Upper lobe of left lung (tissue), 6 donors: Measurements from ENCODE around the gene INPP5D. TPM values are rescaled to one million over a fixed set of nuclear protein-coding genes. Genes with fewer than 3 reads are reported as not detected.

ENCODE experiments used
- ATAC-seq, 2 donors: fragments of 200-7000 bp; cut with Tn5 transposase; one replicate each; pipeline ENCODE4 v1.9.1; 2022; ENCODE audit warnings: mild to moderate bottlenecking in 2 of 2, moderate library complexity in 2 of 2; ENCODE audit not compliant: low FRiP score in 2 of 2
- DNase-seq, 2 donors: peaks; one replicate each; pipeline ENCODE4 v3.0.0-alpha.2; 2019 to 2020
- H3K27ac ChIP-seq, 4 donors: fragments of 200-600 bp; sonication (generic); one replicate each; pipeline ENCODE4 v1.5.1; 2016 to 2019
- H3K27me3 ChIP-seq, 4 donors: fragments of 200-600 bp; sonication (generic); one replicate each; pipeline ENCODE4 v1.5.1; 2017 to 2019
- H3K36me3 ChIP-seq, 4 donors: fragments of 200-600 bp; sonication (generic); one replicate each; pipeline ENCODE4 v1.5.1; 2016 to 2019
- H3K4me1 ChIP-seq, 4 donors: fragments of 200-600 bp; sonication (generic); one replicate each; pipeline ENCODE4 v1.5.1; 2018 to 2019
- H3K4me3 ChIP-seq, 4 donors: fragments of 200-600 bp; sonication (generic); one replicate each; pipeline ENCODE4 v1.5.1; 2017 to 2019; ENCODE audit warnings: mild to moderate bottlenecking in 2 of 4, moderate library complexity in 1 of 4
- H3K9me3 ChIP-seq, 4 donors: fragments of 200-600 bp; sonication (generic); one replicate each; pipeline ENCODE4 v1.5.1; 2018 to 2019
- EP300 ChIP-seq, 4 donors: sonication (generic); formaldehyde crosslinking; IDR thresholded peaks; one replicate each; pipeline ENCODE4 v1.5.1; 2017; ENCODE audit warnings: antibody characterized with exemption in 4 of 4, control low read depth in 2 of 4
- POLR2A ChIP-seq, 4 donors: fragments of 450-650 bp; IDR thresholded peaks; one replicate each; pipeline ENCODE4 v1.5.1; 2016 to 2017; ENCODE audit warnings: antibody characterized with exemption in 4 of 4, mild to moderate bottlenecking in 2 of 4
- POLR2AphosphoS5 ChIP-seq, 2 donors: sonication (generic); formaldehyde crosslinking; IDR thresholded peaks; one replicate each; pipeline ENCODE4 v1.5.1; 2017; ENCODE audit warnings: antibody characterized with exemption in 2 of 2
- whole genome bisulfite sequencing, 2 donors: methylation state at CpG; one replicate each; pipeline ENCODE4 v1.1.5; 2017 to 2018; 5-methylcytosine and 5-hydroxymethylcytosine counted together
- total RNA-seq, 6 donors: library from RNA; depleted of rRNA in 4 of 6; stranded (reverse); fragments of >200 nt in 4 of 6; gene quantifications; one replicate each; pipeline versions ENCODE4 v1.1.0 to v1.2.1, GENCODE V29; 2016 to 2021
- TF ChIP-seq, protein P1 (sequence below), 6 experiments: fragments of 450-650 bp in 4 of 6; fragments of 200-600 bp in 2 of 6; sonication (generic) in 2 of 6; IDR thresholded peaks; one replicate each; pipeline ENCODE4 v1.5.1; 2016 to 2019; ENCODE audit warnings: antibody characterized with exemption in 6 of 6
- donor health status: DM: no; HTN: no; CAD: no; lungs with moderate emphysema.
- donor health status: DM: no; HTN: yes; CAD: no; lungs with severe emphysema.

The INPP5D gene
- total RNA-seq, 6 donors from 2014 or later, result 17.6 to 243 (median 31.7) TPM

- H3K27ac ChIP-seq, result no peak overlapping the region
- no peak overlapping the region for H3K4me3 ChIP-seq
- ATAC-seq (no peak), DNase-seq (no peak)
- no peaks in the 10 kb centered on the region for H3K27me3 ChIP-seq
- no peaks in the 10 kb centered on the region for H3K4me1 ChIP-seq
- no peaks in the 10 kb centered on the region for H3K9me3 ChIP-seq
- TF ChIP-seq POLR2AphosphoS5 (IDR thresholded peaks at IDR 0.05), result no peak
- TF ChIP-seq, protein P1, sequence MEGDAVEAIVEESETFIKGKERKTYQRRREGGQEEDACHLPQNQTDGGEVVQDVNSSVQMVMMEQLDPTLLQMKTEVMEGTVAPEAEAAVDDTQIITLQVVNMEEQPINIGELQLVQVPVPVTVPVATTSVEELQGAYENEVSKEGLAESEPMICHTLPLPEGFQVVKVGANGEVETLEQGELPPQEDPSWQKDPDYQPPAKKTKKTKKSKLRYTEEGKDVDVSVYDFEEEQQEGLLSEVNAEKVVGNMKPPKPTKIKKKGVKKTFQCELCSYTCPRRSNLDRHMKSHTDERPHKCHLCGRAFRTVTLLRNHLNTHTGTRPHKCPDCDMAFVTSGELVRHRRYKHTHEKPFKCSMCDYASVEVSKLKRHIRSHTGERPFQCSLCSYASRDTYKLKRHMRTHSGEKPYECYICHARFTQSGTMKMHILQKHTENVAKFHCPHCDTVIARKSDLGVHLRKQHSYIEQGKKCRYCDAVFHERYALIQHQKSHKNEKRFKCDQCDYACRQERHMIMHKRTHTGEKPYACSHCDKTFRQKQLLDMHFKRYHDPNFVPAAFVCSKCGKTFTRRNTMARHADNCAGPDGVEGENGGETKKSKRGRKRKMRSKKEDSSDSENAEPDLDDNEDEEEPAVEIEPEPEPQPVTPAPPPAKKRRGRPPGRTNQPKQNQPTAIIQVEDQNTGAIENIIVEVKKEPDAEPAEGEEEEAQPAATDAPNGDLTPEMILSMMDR (IDR thresholded peaks at IDR 0.05), result no peak
- TF ChIP-seq POLR2A (IDR thresholded peaks at IDR 0.05), result no peak
- no peak for TF ChIP-seq EP300 (IDR thresholded peaks at IDR 0.05)
- WGBS, 2 donors, result 89 to 90% methylated on average over 7 of the region's 7 CpGs
- H3K36me3 ChIP-seq, result no peaks in the 10 kb centered on the region
These were observed 55.0 kb downstream of the INPP5D start for GRCh38 chr2:233115121-233115520.

DNA sequence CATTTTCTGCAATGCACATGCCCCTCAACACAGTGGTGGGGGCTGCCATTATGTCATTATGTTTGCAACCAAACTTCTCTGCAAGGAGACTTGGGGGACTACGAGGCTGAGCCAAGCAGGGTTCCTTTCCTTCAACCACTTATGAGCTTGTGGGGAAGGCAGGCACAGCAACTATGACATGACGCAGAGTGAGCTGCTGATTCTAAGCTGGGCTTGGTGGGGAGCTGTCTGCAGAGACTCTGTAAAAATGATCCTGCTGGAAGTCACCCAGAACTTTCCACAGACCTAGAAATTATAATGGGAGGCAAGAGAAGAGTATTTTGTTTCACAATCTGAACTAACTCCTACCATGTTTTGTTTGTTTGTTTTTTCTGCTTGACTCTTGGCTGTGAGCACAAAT, 55.6 kb downstream of the INPP5D start:
- Histone ChIP-seq H3K36me3 (no peaks in the 10 kb centered on the region), H3K4me1 (no peaks in the 10 kb centered on the region), H3K27me3 (no peaks in the 10 kb centered on the region), H3K4me3 (no peak overlapping the region), H3K9me3 (no peaks in the 10 kb centered on the region), H3K27ac (no peak overlapping the region)
- no peak for ATAC-seq
- WGBS, 2 donors, result 74% methylated on average over 2 of the region's 2 CpGs; no CpG with 5 or more reads in 1 of the 2 donors
- TF ChIP-seq EP300 (IDR thresholded peaks at IDR 0.05) (no peak), POLR2AphosphoS5 (IDR thresholded peaks at IDR 0.05) (no peak), POLR2A (IDR thresholded peaks at IDR 0.05) (no peak)
- TF ChIP-seq, protein P1 (IDR thresholded peaks at IDR 0.05), result no peak
- no peak for DNase-seq

DNA sequence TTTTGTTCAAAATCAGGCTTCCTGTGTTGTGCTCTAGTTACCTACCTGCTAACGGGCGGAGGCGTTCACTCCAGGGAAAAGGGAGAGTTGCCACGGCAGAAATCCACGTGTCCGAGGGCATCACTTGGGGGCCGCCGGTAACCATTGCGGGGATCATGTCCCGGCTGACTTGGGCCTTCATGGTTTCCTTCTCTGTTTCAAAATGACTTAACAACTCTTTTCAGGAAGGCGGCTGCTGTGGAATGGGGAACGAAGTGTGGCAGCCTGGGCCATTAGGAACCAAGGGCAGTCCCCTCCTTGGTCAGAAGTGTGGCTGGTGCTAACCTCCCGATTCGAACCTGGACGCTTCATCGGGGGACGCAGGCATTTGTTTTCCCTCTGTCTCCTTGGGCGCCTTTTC, 56.8 kb downstream of the INPP5D start:
- DNase-seq (peak in 1 of 2 donors; percentile 54), ATAC-seq (peak in 1 of 2 donors; percentile 38)
- Histone ChIP-seq H3K4me1 (no peaks in the 10 kb centered on the region), H3K4me3 (no peak overlapping the region), H3K36me3 (no peaks in the 10 kb centered on the region), H3K27ac (no peak overlapping the region), H3K9me3 (no peaks in the 10 kb centered on the region), H3K27me3 (no peaks in the 10 kb centered on the region)
- 77 to 83% methylated on average over 18 of the region's 18 CpGs for WGBS, 2 donors
- TF ChIP-seq, protein P1 (IDR thresholded peaks at IDR 0.05), result no peak
- no peak for TF ChIP-seq POLR2AphosphoS5 (IDR thresholded peaks at IDR 0.05)
- no peak for TF ChIP-seq EP300 (IDR thresholded peaks at IDR 0.05)
- TF ChIP-seq POLR2A (IDR thresholded peaks at IDR 0.05), result no peak

DNA sequence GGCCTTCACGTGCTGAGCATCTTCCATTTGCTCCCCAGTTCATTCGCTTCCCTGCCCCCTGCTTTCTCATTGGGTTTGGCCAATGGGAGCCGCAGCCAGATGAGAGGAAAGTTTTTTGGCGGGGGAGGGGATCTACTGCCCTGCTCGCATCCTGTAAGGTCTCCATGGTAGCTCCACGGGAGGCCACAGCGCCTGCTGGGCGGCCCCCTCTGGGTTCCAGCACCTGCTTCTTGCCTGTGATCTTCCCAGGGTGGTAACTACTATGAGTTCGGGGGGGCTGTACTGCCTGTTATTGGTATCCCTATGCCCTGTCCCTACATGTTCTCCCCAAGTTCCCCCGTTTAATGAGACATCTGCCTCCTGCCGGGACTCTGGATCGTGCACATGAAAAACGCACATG, 57.2 kb downstream of the INPP5D start:
- TF ChIP-seq POLR2A (IDR thresholded peaks at IDR 0.05) (no peak), EP300 (IDR thresholded peaks at IDR 0.05) (no peak), POLR2AphosphoS5 (IDR thresholded peaks at IDR 0.05) (no peak)
- TF ChIP-seq, protein P1 (IDR thresholded peaks at IDR 0.05), result no peak
- Histone ChIP-seq H3K4me3 (no peak overlapping the region), H3K27ac (no peak overlapping the region), H3K36me3 (no peaks in the 10 kb centered on the region), H3K27me3 (no peaks in the 10 kb centered on the region), H3K9me3 (no peaks in the 10 kb centered on the region), H3K4me1 (no peaks in the 10 kb centered on the region)
- WGBS, 2 donors, result 90 to 94% methylated on average over 7 to 10 of the region's 13 CpGs
- ATAC-seq (no peak), DNase-seq (no peak)
